ENCODE data around the gene CSRNP3. TPM values are rescaled to one million over a fixed set of nuclear protein-coding genes. Genes with fewer than 3 reads are reported as not detected.
A peak's percentile ranks its signal among the peaks of the same experiment; 100 is the strongest.

The CSRNP3 gene
- total RNA-seq: 1 to 10 TPM; 3.0 to 4.7 TPM
- long read RNA-seq: 0 reads

GRCh38 chr2:165469417-165469816 is at the start of gene CSRNP3:
TSS of gene CSRNP3 (plus strand) at chr2:165469698. CDS start at chr2:165595066, 125,368 bp downstream.
- intact Hi-C loops (cut with DNase I): no loop called here
- ATAC-seq: peak; percentile 100

GRCh38 chr2:165420231-165420630 is 49.3 kb upstream of the CSRNP3 start:
- no peak for DNase-seq
- no peak for ATAC-seq
- intact Hi-C loops (cut with DNase I): no loop called here

More at GRCh38 chr2:165469417-165469816, at the start of gene CSRNP3:
- peak; percentile 46 for DNase-seq

- no peak for ATAC-seq
- DNase-seq: no peak
- intact Hi-C loops (cut with DNase I): no loop called here
These were observed 46.4 kb upstream of the CSRNP3 start for GRCh38 chr2:165423081-165423480.

GRCh38 chr2:165425556-165425955 is 43.9 kb upstream of the CSRNP3 start:
- intact Hi-C loops (cut with DNase I): no loop called here
- DNase-seq: no peak
- ATAC-seq: no peak

GRCh38 chr2:165427686-165428085 is 41.8 kb upstream of the CSRNP3 start:
- intact Hi-C loops (cut with DNase I): no loop called here

GRCh38 chr2:165428926-165429325 is 40.6 kb upstream of the CSRNP3 start:
- DNase-seq (no peak), ATAC-seq (no peak)
- intact Hi-C loops (cut with DNase I): no loop called here

More at GRCh38 chr2:165427686-165428085, 41.8 kb upstream of the CSRNP3 start:
- no peak for ATAC-seq
- no peak for DNase-seq

GRCh38 chr2:165431014-165431413 is 38.5 kb upstream of the CSRNP3 start:
- DNase-seq (no peak), ATAC-seq (no peak)
- intact Hi-C loops (cut with DNase I): no loop called here

- DNase-seq (no peak), ATAC-seq (no peak)
- intact Hi-C loops (cut with DNase I): no loop called here
These were observed 37.1 kb upstream of the CSRNP3 start for GRCh38 chr2:165432234-165432966.

- intact Hi-C loops (cut with DNase I): no loop called here
- ATAC-seq (no peak), DNase-seq (no peak)
These were observed 34.5 kb upstream of the CSRNP3 start for GRCh38 chr2:165434865-165435496.

- intact Hi-C loops (cut with DNase I): no loop called here
- no peak for DNase-seq
- ATAC-seq: no peak
These were observed 33.9 kb upstream of the CSRNP3 start for GRCh38 chr2:165435611-165436010.

GRCh38 chr2:165436559-165436958 is 32.9 kb upstream of the CSRNP3 start:
- intact Hi-C loops (cut with DNase I): no loop called here
- no peak for ATAC-seq
- no peak for DNase-seq

- intact Hi-C loops (cut with DNase I): no loop called here
- DNase-seq (no peak), ATAC-seq (no peak)
These were observed 29.1 kb upstream of the CSRNP3 start for GRCh38 chr2:165440367-165440766.

GRCh38 chr2:165443511-165443910 is 26.0 kb upstream of the CSRNP3 start:
- intact Hi-C loops (cut with DNase I): no loop called here
- ATAC-seq (no peak), DNase-seq (no peak)

GRCh38 chr2:165448406-165448805 is 21.1 kb upstream of the CSRNP3 start:
- intact Hi-C loops (cut with DNase I): no loop called here
- DNase-seq (no peak), ATAC-seq (no peak)

- intact Hi-C loops (cut with DNase I): no loop called here
- DNase-seq (no peak), ATAC-seq (no peak)
These were observed 19.3 kb upstream of the CSRNP3 start for GRCh38 chr2:165450156-165450555.

- ATAC-seq (no peak), DNase-seq (no peak)
- intact Hi-C loops (cut with DNase I): no loop called here
These were observed 17.2 kb upstream of the CSRNP3 start for GRCh38 chr2:165452327-165452726.

GRCh38 chr2:165453561-165454094 is 15.9 kb upstream of the CSRNP3 start:
- DNase-seq: no peak
- intact Hi-C loops (cut with DNase I): no loop called here
- no peak for ATAC-seq

- intact Hi-C loops (cut with DNase I): no loop called here
- ATAC-seq (no peak), DNase-seq (no peak)
These were observed 14.6 kb upstream of the CSRNP3 start for GRCh38 chr2:165454905-165455304.

- peak in 1 of 2 donors; percentile 68 for ATAC-seq
- intact Hi-C loops (cut with DNase I): no loop called here
- DNase-seq: no peak
These were observed 13.5 kb upstream of the CSRNP3 start for GRCh38 chr2:165456027-165456426.

- ATAC-seq (no peak), DNase-seq (no peak)
- intact Hi-C loops (cut with DNase I): no loop called here
These were observed 7.1 kb upstream of the CSRNP3 start for GRCh38 chr2:165462443-165462842.

- ATAC-seq (no peak), DNase-seq (no peak)
- intact Hi-C loops (cut with DNase I): no loop called here
These were observed 3.1 kb upstream of the CSRNP3 start for GRCh38 chr2:165466386-165466785.
